Uterus (tissue), 4 donors: ENCODE measurements around the gene BMP5. TPM values are rescaled to one million over a fixed set of nuclear protein-coding genes. Genes with fewer than 3 reads are reported as not detected.
"Not testable (repeated sequence)": the region's sequence is repeated elsewhere in the genome, so short reads cannot be mapped to it uniquely, and the experiment has no call there.

Experiments
- DNase-seq, 2 donors: peaks; one replicate each; pipeline ENCODE4 v3.0.0-alpha.2; 2019 to 2020
- H3K27ac ChIP-seq, 2 donors: fragments of 200-600 bp; sonication (generic); 1 replicate in 1 of 2; 2 replicates in 1 of 2; pipeline ENCODE4 v1.5.1; 2016 to 2018
- H3K27me3 ChIP-seq, 2 donors: fragments of 200-600 bp; sonication (generic); one replicate each; pipeline ENCODE4 v1.5.1; 2018 to 2019; ENCODE audit warnings: control low read depth in 1 of 2
- H3K36me3 ChIP-seq, 2 donors: fragments of 200-600 bp; sonication (generic); one replicate each; pipeline ENCODE4 v1.5.1; 2019; ENCODE audit warnings: control low read depth in 1 of 2
- H3K4me1 ChIP-seq, 2 donors: fragments of 200-600 bp; sonication (generic); one replicate each; pipeline ENCODE4 v1.5.1; 2018 to 2019; ENCODE audit warnings: control low read depth in 1 of 2
- H3K4me3 ChIP-seq, 2 donors: fragments of 200-600 bp; sonication (generic); 1 replicate in 1 of 2; 2 replicates in 1 of 2; pipeline ENCODE4 v1.5.1; 2018 to 2019; ENCODE audit warnings: mild to moderate bottlenecking in 1 of 2
- H3K9me3 ChIP-seq, 2 donors: fragments of 200-600 bp; sonication (generic); one replicate each; pipeline ENCODE4 v1.5.1; 2019; ENCODE audit warnings: control low read depth in 1 of 2
- CTCF ChIP-seq, 4 experiments: fragments of 200-600 bp in 2 of 4; fragments of 450-650 bp in 2 of 4; sonication (generic) in 2 of 4; IDR thresholded peaks; one replicate each; pipeline ENCODE4 v1.5.1; 2016 to 2019; ENCODE audit warnings: antibody characterized with exemption in 4 of 4, mild to moderate bottlenecking in 2 of 4, moderate library complexity in 1 of 4
- POLR2A ChIP-seq, 2 donors: fragments of 450-650 bp; IDR thresholded peaks; one replicate each; pipeline ENCODE4 v1.6.1; 2016; ENCODE audit warnings: antibody characterized with exemption in 2 of 2, mild to moderate bottlenecking in 1 of 2, moderate library complexity in 1 of 2
- intact Hi-C: fragments of 100-400 bp; cut with DNase I; formaldehyde crosslinking; loops from one replicate; pipeline ENCODE4 v1.15.1; 2023; ENCODE audit warnings: low total_unique reads
- total RNA-seq, 4 donors: library from RNA; depleted of rRNA in 3 of 4; stranded (reverse); fragments of >200 nt in 3 of 4; gene quantifications; one replicate each; pipeline versions ENCODE4 v1.1.0 to v1.2.4, GENCODE V29; 2014 to 2023
- donor health status: DM: yes; HTN: yes; CAD: no.

Gene BMP5
- total RNA-seq, 4 donors from 2014 or later = 0.41 TPM; not detected in 3

GRCh38 chr6:55916188-55916587 is 40.8 kb upstream of the BMP5 start:
- Histone ChIP-seq H3K9me3 (no peaks in the 10 kb centered on the region), H3K27ac (no peak overlapping the region), H3K27me3 (no peaks in the 10 kb centered on the region), H3K4me3 (no peak overlapping the region), H3K36me3 (no peaks in the 10 kb centered on the region), H3K4me1 (no peaks in the 10 kb centered on the region)
- intact Hi-C loops = no loop called here
- TF ChIP-seq CTCF (IDR thresholded peaks at IDR 0.05) (no peak), POLR2A (IDR thresholded peaks at IDR 0.05) (no peak)
- no peak for DNase-seq

- H3K9me3 ChIP-seq = no peaks in the 10 kb centered on the region
- no peak overlapping the region for H3K27ac ChIP-seq
- no peaks in the 10 kb centered on the region for H3K4me1 ChIP-seq
- no peaks in the 10 kb centered on the region for H3K36me3 ChIP-seq
- no peak for DNase-seq
- no peak overlapping the region for H3K4me3 ChIP-seq
- TF ChIP-seq POLR2A (IDR thresholded peaks at IDR 0.05) = no peak
- no peak for TF ChIP-seq CTCF (IDR thresholded peaks at IDR 0.05)
- intact Hi-C loops = no loop called here
- H3K27me3 ChIP-seq = no peaks in the 10 kb centered on the region
Measured at GRCh38 chr6:55913228-55914195, 38.1 kb upstream of the BMP5 start.

- DNase-seq, H3K27me3 ChIP-seq, H3K4me3 ChIP-seq, H3K36me3 ChIP-seq, intact Hi-C loops, H3K27ac ChIP-seq, H3K4me1 ChIP-seq, H3K9me3 ChIP-seq: not testable (repeated sequence)
Measured at GRCh38 chr6:55910466-55910865, 35.1 kb upstream of the BMP5 start.

- H3K4me3 ChIP-seq, intact Hi-C loops, DNase-seq, H3K27ac ChIP-seq, H3K4me1 ChIP-seq, H3K27me3 ChIP-seq, H3K36me3 ChIP-seq, H3K9me3 ChIP-seq: not testable (repeated sequence)
Measured at GRCh38 chr6:55909911-55910310, 34.5 kb upstream of the BMP5 start.

GRCh38 chr6:55902796-55903195 is 27.4 kb upstream of the BMP5 start:
- Histone ChIP-seq H3K27ac (no peak overlapping the region), H3K9me3 (no peaks in the 10 kb centered on the region), H3K27me3 (no peaks in the 10 kb centered on the region), H3K4me1 (no peaks in the 10 kb centered on the region), H3K36me3 (no peaks in the 10 kb centered on the region), H3K4me3 (no peak overlapping the region)
- TF ChIP-seq POLR2A (IDR thresholded peaks at IDR 0.05) = no peak
- no peak for TF ChIP-seq CTCF (IDR thresholded peaks at IDR 0.05)
- DNase-seq = no peak
- intact Hi-C loops = no loop called here

GRCh38 chr6:55901765-55902270 is 26.4 kb upstream of the BMP5 start:
- Histone ChIP-seq H3K4me3 (no peak overlapping the region), H3K9me3 (no peaks in the 10 kb centered on the region), H3K4me1 (no peaks in the 10 kb centered on the region), H3K27me3 (no peaks in the 10 kb centered on the region), H3K27ac (no peak overlapping the region), H3K36me3 (no peaks in the 10 kb centered on the region)
- intact Hi-C loops = no loop called here
- TF ChIP-seq POLR2A (IDR thresholded peaks at IDR 0.05) (no peak), CTCF (IDR thresholded peaks at IDR 0.05) (no peak)
- DNase-seq = no peak
